Immature natural killer cell (primary cell): ENCODE measurements around the gene SCUBE1. TPM values are rescaled to one million over a fixed set of nuclear protein-coding genes. Genes with fewer than 3 reads are reported as not detected.

Experiments used
- DNase-seq, 3 donors: peaks; one replicate each; pipeline ENCODE4 v3.0.0; 2022; ENCODE audit warnings: mixed read lengths in 1 of 3
- H3K27ac Mint-ChIP-seq, 6 donors: one replicate each; pipeline ENCODE4 v1.8.0; 2020; ENCODE audit warnings: mixed read lengths in 6 of 6, mild to moderate bottlenecking in 5 of 6, inconsistent platforms in 4 of 6, moderate library complexity in 3 of 6
- H3K27me3 Mint-ChIP-seq, 3 donors: one replicate each; pipeline ENCODE4 v1.8.0; 2020 to 2021; ENCODE audit warnings: low read depth in 3 of 3, mild to moderate bottlenecking in 3 of 3, mixed read lengths in 3 of 3, moderate library complexity in 3 of 3, inconsistent platforms in 1 of 3
- H3K36me3 Mint-ChIP-seq, 3 donors: one replicate each; pipeline ENCODE4 v1.8.0; 2020; ENCODE audit warnings: mixed read lengths in 3 of 3, inconsistent platforms in 2 of 3, mild to moderate bottlenecking in 2 of 3
- H3K4me1 Mint-ChIP-seq, 2 donors: one replicate each; pipeline ENCODE4 v1.8.0; 2020; ENCODE audit warnings: inconsistent platforms in 2 of 2, mild to moderate bottlenecking in 2 of 2, mixed read lengths in 2 of 2, moderate library complexity in 1 of 2
- H3K4me3 Mint-ChIP-seq, 5 donors: one replicate each; pipeline ENCODE4 v1.8.0; 2020; ENCODE audit warnings: mild to moderate bottlenecking in 5 of 5, mixed read lengths in 5 of 5, inconsistent platforms in 3 of 5, moderate library complexity in 3 of 5
- H3K9me3 Mint-ChIP-seq, 6 donors: one replicate each; pipeline ENCODE4 v1.8.0; 2020; ENCODE audit warnings: mild to moderate bottlenecking in 6 of 6, mixed read lengths in 6 of 6, inconsistent platforms in 4 of 6, moderate library complexity in 3 of 6
- polyA plus RNA-seq, 3 donors: library from polyadenylated mRNA; unstranded; fragments of 300-500 nt; fragmentation: Illumina TruSeq; gene quantifications; one replicate each; pipeline ENCODE4 v1.2.3, GENCODE V29; 2021

SCUBE1 gene
- polyA plus RNA-seq, 3 donors from 2014 or later: 0.16 TPM; not detected in 2

DNA sequence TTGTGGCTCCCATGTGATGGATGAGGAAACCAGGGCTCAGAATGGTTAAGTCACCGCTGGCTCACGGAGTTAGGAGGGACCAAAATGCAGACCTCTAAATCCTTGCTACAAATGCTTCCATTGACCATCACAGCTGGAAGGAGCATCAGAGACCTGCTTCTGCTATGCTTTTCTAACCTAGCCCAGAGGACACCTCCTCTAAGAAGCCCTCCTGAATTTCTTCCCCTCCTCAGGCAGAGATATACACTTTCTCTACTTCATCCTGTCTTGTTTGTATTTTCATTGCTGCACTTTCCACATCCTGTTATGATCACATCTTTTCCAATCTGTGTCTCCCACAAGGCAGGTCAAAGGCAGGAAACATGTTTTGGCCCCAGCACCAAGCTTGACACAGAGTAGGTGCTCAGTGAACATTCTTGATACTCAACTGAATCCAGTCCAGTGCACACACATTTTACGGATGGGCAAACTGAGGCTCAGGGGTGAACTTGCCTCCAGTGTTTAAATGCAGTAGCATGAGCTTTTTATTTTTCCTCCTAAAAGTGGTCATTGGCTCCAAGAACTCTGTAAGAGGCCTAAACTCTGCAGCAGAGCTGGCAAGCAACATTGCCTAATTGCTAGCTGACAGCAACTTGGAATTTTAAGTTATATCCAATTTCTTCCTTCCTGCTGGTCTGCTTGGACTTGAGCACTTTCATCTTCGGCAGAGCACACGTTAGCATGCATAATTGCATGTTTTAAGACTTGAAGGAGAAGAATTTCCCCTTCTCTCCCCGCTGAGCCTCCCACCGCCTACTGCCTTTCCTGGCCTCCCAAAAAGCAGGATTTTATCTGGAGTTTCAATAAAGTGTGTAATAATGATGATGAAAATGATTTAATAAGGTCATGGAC lies 12.7 kb downstream of the SCUBE1 start:
- Mint-ChIP-seq H3K4me1 (no peaks in the 10 kb centered on the region), H3K36me3 (no peaks in the 10 kb centered on the region), H3K27me3 (peaks cover 3 to 15% (median 5%) of the 10 kb centered on the region in 3 donors), H3K9me3 (no peaks in the 10 kb centered on the region), H3K27ac (no peak overlapping the region), H3K4me3 (no peak overlapping the region)
- no peak for DNase-seq

DNA sequence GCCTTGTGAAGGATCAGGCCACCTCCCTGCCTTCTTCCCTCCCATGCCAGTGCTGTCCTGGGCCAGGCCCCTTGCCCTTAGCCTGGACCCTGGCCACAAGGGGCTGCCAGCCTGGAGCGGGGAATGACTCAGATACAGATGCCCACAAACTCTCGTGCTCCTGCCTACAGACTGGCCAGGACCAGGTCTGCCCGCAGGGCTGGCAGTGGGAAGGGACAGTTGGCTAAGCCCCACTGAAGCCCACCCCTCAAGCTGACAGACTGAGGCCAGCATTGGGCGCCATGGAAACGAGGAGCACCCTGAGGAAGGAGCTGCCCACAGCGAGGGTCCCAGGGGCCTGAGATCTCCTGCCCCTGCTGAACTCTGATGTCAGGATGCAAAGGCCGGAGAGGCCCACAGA lies 14.1 kb downstream of the SCUBE1 start:
- no peak overlapping the region for H3K27ac Mint-ChIP-seq
- no peaks in the 10 kb centered on the region for H3K4me1 Mint-ChIP-seq
- no peak for DNase-seq
- no peaks in the 10 kb centered on the region for H3K9me3 Mint-ChIP-seq
- peaks cover 3 to 15% (median 5%) of the 10 kb centered on the region in 3 donors for H3K27me3 Mint-ChIP-seq
- no peaks in the 10 kb centered on the region for H3K36me3 Mint-ChIP-seq
- H3K4me3 Mint-ChIP-seq: no peak overlapping the region

DNA sequence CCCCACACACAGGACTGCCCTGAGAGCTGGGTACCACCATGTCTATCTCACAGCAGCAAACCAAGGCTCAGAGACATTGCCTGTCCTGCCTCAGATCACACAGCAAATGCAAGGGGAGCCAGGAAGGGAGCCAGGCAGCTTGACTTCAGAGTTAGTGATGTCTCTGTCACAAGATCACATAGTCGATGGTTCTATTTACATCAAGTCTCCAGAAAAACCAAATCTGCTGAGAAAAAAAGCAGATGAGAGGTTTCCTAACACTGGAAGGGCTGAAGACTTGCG lies 16.1 kb downstream of the SCUBE1 start:
- H3K4me1 Mint-ChIP-seq: no peaks in the 10 kb centered on the region
- H3K4me3 Mint-ChIP-seq: no peak overlapping the region
- DNase-seq: no peak
- H3K9me3 Mint-ChIP-seq: no peaks in the 10 kb centered on the region
- H3K36me3 Mint-ChIP-seq: no peaks in the 10 kb centered on the region
- H3K27me3 Mint-ChIP-seq: peaks cover 2 to 15% (median 3%) of the 10 kb centered on the region in 3 donors
- no peak overlapping the region for H3K27ac Mint-ChIP-seq

DNA sequence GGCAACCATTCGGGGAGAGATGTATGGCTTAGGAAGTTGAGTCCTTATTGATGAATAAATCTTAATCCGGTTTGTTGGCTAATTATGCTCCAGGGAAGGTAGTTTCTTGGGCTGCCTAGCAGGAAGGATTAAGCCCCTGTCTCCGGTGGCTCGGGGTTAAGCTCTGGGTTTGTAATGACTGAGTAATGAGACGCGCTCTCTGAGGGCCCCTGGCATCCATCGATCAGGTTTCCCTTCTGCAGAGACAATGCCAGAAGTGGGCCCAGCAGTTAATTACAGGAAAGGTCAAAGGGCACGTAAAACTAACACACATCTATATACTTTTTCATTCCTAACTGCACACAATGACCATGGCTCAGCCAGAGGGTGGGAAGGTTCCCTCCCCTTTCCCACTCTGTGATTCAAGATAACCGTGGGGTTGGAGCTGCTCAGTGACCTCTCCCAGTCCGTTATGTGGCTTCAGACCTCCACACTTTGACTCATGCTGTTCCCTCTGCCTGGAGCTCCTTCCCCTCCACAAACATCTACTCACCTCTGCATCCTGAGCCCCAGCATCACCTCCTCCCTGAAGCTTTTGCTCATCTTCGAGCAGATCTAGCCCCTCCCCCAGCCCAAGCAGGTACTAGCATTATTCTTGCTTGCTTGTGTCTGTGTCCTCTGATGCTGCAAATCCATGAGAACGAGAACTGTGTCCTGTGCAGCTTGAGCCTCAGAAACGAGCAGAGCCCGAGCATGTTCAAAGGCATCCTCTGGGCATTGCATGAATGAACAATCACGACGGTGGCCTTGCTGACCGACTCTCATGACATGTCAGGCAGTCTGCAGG lies 16.6 kb downstream of the SCUBE1 start:
- H3K9me3 Mint-ChIP-seq: no peaks in the 10 kb centered on the region
- no peak for DNase-seq
- no peak overlapping the region for H3K27ac Mint-ChIP-seq
- peaks cover 2 to 11% (median 3%) of the 10 kb centered on the region in 3 donors for H3K27me3 Mint-ChIP-seq
- no peaks in the 10 kb centered on the region for H3K4me1 Mint-ChIP-seq
- no peak overlapping the region for H3K4me3 Mint-ChIP-seq
- no peaks in the 10 kb centered on the region for H3K36me3 Mint-ChIP-seq

DNA sequence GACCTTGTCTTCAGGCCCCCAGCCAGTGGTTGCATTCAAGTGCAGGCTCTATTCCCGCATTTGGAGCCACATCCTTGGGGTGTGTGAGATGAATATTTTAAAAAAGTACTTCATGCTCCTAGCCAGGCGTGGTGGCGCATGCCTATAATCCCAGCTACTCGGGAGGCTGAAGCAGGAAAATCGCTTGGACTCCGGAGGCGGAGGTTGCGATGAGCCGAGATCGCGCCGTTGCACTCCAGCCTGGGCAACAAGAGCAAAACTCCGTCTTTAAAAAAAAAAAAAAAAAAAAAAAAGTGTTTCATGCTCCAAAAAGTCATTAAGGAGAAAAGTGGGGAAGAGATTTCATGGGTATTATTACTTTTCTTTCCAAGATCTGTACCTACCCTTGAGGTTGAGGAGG lies 18.0 kb downstream of the SCUBE1 start:
- H3K27ac Mint-ChIP-seq: no peak overlapping the region
- no peaks in the 10 kb centered on the region for H3K9me3 Mint-ChIP-seq
- H3K4me3 Mint-ChIP-seq: no peak overlapping the region
- no peak for DNase-seq
- H3K36me3 Mint-ChIP-seq: no peaks in the 10 kb centered on the region
- H3K4me1 Mint-ChIP-seq: peaks cover 4 to 8% of the 10 kb centered on the region in 2 donors
- H3K27me3 Mint-ChIP-seq: peaks cover 2 to 11% (median 3%) of the 10 kb centered on the region in 3 donors

DNA sequence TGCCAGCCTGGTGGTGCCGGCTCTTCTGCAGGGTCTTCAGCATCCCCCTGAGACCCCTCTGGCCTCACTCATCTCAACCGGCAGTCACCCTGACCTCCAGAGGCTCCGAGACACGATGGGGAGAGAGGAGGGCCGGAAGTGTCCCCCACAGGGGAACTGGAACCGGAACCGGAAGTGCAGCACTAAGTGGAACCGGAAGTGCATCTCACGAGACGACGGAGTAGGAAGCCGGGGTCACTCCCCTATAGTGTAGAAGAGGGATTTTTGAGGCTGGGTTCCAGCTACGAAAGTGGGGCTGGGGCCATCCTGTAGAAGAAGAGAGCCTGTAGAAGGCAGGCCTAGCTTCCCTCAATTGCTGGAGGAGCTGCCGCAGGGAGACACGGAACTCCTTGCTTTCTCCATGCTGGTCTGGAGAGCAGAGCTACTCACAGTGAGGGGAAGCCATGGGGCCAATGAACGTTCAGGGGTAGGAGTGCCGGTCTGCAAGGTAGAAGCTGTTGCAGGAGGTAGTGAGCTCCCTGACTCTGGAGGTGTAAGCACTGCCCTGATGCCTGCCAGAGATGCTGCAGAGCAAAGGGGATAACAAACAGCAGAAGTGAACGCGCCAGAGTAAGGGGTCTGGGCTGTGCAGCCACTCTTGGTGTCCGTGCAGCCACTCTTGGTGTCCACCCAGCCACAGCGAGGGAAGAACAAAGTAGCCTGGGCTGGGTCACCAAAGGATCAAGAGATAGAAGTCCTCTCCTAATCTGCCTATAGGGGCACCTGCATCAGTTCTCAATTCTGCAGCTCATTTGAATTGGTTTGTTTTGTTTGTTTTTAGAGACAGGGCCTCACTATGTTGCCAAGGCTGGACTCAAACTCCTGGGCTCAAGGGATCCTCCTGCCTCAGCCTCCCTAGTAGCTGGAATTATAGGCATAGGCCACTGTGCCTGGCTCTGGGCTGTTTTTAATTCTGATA lies 21.9 kb downstream of the SCUBE1 start:
- Mint-ChIP-seq H3K4me1 (peaks cover 4 to 8% of the 10 kb centered on the region in 2 donors), H3K27ac (peak overlapping the region in 1 of 6 donors; percentile 12)
- DNase-seq: peak in 1 of 3 donors; percentile 12

DNA sequence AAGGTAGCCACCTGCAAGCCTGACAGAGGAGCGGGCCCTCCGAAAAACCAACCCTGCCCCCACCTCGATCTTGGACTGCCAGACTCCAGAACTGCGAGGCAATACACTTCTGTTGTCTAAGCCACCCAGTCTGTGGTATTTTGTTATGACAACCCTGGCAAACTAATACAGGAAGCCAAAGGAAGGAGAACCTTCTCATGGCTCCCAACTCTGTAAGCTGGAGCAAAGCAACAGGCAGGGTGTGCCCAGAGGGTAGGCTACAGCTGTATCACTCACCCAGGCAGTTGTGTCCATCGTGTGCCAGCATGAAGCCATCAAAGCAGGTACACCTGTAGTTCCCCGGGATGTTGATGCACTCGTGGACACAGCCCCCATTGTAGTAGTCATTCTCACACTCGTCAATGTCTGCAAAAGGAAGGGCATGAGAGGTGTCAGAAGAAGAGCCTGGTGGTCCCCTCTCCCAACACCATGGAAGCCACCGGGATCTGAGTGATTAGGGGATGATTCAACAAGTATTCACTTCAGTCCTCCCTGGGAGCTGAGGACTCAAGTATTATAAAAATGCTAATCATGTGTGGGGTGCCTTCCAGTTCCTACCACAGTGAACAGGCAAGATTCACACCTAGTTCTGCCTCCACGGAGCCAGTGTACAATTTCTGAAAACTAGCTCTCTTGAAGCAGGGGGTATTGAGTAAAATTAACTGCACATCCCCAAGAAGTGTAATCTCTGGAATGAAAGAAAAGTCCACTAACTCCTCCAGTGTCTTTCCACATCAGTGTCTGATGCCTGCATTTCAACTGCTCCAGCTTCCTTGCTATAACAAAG lies 23.3 kb downstream of the SCUBE1 start:
- Mint-ChIP-seq H3K36me3 (no peaks in the 10 kb centered on the region), H3K27ac (no peak overlapping the region), H3K9me3 (no peaks in the 10 kb centered on the region), H3K27me3 (peaks cover 0 to 2% (median 0%) of the 10 kb centered on the region in 3 donors), H3K4me3 (no peak overlapping the region), H3K4me1 (peaks cover 4 to 8% of the 10 kb centered on the region in 2 donors)
- DNase-seq: no peak

More for the DNA sequence above, 21.9 kb downstream of the SCUBE1 start:
- H3K27me3 Mint-ChIP-seq: peaks cover 0 to 5% (median 2%) of the 10 kb centered on the region in 3 donors
- no peaks in the 10 kb centered on the region for H3K36me3 Mint-ChIP-seq
- H3K4me3 Mint-ChIP-seq: peak overlapping the region in 2 of 5 donors; percentile 25 to 62
- H3K9me3 Mint-ChIP-seq: no peaks in the 10 kb centered on the region

DNA sequence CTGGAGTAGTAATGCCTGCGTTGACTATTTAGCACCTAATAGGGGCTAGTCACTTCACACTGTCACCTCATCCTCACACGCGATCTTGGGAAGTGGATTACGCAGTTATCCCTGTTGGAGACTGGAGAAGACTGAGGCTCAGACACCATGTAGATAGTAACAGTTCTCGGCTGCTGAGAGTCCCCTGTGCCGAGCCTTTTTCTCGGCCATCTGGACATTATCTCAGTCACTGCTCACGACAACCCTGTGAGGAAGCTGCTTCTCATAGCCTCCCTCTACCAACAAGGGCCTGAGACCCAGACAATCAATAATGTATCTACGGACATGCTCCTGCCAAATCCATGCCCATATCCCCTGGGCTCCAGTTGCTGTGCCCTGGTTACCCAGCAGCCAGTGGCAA lies 25.9 kb downstream of the SCUBE1 start:
- peaks cover 0 to 2% (median 0%) of the 10 kb centered on the region in 3 donors for H3K27me3 Mint-ChIP-seq
- no peak overlapping the region for H3K27ac Mint-ChIP-seq
- H3K9me3 Mint-ChIP-seq: no peaks in the 10 kb centered on the region
- H3K36me3 Mint-ChIP-seq: no peaks in the 10 kb centered on the region
- no peak overlapping the region for H3K4me3 Mint-ChIP-seq
- DNase-seq: no peak
- H3K4me1 Mint-ChIP-seq: peaks cover 4 to 8% of the 10 kb centered on the region in 2 donors

DNA sequence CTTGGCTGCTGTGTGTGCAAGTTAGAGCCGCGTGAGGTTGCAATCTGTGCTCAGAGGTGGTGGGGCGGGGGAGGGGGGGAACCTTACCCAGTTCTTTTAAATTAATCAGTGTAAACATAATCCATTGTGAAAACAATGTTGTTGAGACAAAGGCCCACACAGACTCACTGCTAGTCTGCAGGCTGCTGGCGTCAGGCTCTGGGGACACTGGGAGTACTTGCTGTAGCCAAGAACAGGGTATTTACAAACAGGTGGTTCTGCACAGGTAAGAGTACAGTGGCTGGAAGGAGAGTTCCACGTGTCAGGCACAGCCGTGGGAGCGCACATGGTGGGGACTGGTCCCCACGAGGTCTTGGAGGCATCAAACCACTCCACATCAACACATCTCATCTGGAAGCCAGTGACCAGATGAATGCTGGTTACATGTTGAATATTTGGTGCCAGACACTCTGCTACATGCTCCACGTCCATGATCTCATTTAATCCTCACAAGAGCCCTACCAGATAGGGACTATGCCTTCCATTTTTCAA lies 27.4 kb downstream of the SCUBE1 start:
- no peaks in the 10 kb centered on the region for H3K36me3 Mint-ChIP-seq
- H3K4me3 Mint-ChIP-seq: no peak overlapping the region
- peaks cover 0 to 1% of the 10 kb centered on the region in 2 donors for H3K4me1 Mint-ChIP-seq
- no peak overlapping the region for H3K27ac Mint-ChIP-seq
- H3K9me3 Mint-ChIP-seq: no peaks in the 10 kb centered on the region
- H3K27me3 Mint-ChIP-seq: peaks cover 0 to 2% (median 0%) of the 10 kb centered on the region in 3 donors
- DNase-seq: no peak

DNA sequence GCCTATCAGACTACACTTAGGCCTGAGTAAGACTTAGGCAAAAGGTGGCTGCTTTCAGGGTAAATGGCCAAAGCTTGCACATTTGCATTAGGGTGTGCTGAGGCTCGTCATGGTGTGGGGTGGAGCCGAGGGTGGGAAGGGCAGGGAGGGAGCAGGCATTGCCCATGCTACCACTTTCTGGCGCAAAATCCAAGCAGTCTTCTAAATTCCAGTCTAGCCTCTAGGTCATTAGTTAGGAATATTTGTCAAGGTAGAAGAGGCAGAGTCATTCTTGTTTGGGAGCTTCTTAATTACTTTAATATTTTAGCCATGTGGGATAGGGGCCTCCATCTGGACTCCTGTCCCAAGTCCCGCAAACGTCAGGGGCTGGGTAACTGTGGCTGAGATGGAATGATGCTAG lies 28.6 kb downstream of the SCUBE1 start:
- DNase-seq: no peak
- H3K27ac Mint-ChIP-seq: no peak overlapping the region
- no peak overlapping the region for H3K4me3 Mint-ChIP-seq
- H3K9me3 Mint-ChIP-seq: no peaks in the 10 kb centered on the region
- no peaks in the 10 kb centered on the region for H3K36me3 Mint-ChIP-seq
- H3K4me1 Mint-ChIP-seq: no peaks in the 10 kb centered on the region
- H3K27me3 Mint-ChIP-seq: peaks cover 0 to 2% (median 0%) of the 10 kb centered on the region in 3 donors

DNA sequence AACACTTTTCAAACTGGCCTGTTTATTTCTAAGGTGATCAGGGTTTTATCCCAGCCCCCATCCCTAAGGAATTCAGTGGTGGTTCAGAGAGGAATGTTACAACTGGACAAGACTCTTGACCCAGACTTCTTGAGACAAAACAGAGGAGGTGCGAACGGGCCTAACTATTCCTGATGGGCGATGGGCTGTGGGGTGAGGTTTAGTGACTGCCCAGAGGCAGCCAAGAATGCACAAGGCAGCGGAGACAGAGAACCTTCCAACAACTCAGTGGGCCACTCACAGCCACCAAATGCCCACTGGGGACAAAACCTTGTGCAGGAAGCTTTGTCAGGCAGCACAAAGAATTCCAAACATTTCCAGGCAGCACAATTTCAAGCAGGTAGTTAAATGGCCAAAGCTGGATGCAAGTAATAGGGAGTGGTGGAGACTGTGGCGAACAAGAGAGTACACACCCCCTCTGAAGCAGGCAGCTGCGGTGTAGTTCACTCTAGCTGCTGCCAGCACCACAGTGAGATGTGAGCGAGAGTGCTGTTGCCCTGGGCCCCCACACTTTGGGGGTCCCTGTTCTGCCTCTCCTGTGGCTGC lies 29.2 kb downstream of the SCUBE1 start:
- Mint-ChIP-seq H3K27me3 (peaks cover 0 to 2% (median 0%) of the 10 kb centered on the region in 3 donors), H3K4me3 (no peak overlapping the region), H3K4me1 (no peaks in the 10 kb centered on the region), H3K27ac (no peak overlapping the region), H3K9me3 (no peaks in the 10 kb centered on the region), H3K36me3 (no peaks in the 10 kb centered on the region)
- no peak for DNase-seq

DNA sequence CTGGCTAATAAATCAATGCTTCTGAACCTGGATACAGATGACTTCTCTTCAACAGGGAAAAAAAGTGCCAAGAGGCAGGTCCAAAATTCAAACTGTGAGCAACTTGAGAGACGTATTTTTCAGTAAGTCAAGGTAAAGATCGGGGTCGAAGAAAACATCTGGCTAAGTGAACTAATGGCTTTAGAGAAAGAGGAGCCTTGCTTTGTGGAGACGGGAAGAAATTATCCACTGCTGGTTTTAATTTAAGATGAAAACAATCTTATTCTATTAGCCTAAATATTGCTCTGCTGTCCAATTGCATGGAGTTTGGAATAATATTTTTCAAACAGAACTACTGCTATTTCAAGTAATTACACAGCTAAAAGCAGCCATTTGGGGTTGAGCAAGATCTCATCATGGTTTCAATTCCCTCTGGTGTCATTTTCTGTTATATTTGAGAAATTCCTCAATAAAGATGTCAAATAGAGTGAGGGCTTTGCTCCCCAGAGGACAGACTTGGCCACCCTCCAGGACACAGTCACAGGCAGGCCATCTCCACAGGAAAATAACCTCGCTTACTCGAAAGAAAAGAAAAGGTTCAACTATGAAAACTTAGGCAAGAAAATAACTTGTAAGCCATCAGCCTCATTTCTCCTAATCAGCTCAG lies 29.8 kb downstream of the SCUBE1 start:
- no peak overlapping the region for H3K4me3 Mint-ChIP-seq
- no peak for DNase-seq

More for the DNA sequence above, 29.8 kb downstream of the SCUBE1 start:
- Mint-ChIP-seq H3K27ac (no peak overlapping the region), H3K9me3 (no peaks in the 10 kb centered on the region), H3K4me1 (no peaks in the 10 kb centered on the region), H3K36me3 (no peaks in the 10 kb centered on the region), H3K27me3 (peaks cover 0 to 2% (median 0%) of the 10 kb centered on the region in 3 donors)
